GM18508 (cell line): Measurements from ENCODE around the gene ARHGAP15.

ENCODE experiments used
- ATAC-seq: cut with Tn5 transposase; IDR thresholded peaks from one replicate; pipeline ENCODE4 v1.9.1; 2021; ENCODE audit warnings: moderate number of reproducible peaks; ENCODE audit not compliant: insufficient read depth, unreplicated experiment

The ARHGAP15 gene

DNA sequence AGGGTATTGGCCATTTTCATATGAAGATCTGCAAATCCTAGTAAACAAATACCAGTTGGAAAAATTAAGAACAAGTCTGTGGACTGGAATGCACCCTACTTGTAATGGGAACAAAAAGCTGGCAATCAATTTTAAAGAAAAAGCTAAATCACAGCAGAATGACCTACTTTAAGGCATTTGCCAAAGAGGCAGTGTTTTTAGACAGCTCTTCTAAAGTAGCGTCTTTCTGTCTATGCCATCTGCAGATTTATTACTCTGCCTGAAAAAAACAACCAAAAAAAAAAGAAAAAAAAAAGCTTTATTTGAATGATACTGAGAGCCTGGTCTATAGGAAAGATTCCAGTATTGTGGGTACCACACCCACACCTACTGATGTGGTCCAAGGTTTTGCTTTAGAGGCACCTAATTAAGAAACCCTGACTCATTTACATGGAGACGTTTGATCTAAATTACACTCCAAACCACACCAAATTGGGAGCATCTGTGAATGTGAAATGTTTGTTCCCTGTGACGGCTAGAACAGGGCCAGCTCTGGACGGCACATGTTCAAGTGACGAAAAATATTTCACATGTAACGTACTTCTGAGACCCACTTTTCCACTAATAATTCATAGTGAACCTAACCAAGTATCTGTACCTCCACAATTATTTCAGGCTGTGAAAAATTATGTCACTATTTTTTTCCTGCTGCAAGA, 597.1 kb downstream of the ARHGAP15 start:
- ATAC-seq = no peak

DNA sequence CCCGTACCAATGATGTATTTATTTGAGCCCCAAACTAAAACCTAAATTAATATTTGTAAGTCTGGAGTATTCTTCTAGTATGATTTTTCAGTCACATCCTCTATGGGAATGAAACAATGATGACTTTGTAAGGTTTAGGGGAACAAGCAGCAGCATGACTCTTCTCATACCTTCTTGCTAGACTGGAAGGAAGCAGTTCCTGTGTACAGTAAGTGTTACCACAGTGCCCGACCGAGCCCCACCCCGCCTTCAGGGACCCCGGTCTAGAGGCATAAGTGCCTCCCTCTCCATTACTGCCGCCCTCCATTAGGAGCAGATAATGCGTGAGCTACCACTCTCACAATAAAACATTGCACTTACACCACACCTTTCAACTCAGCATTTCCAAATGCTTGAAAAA, 599.3 kb downstream of the ARHGAP15 start:
- no peak for ATAC-seq

DNA sequence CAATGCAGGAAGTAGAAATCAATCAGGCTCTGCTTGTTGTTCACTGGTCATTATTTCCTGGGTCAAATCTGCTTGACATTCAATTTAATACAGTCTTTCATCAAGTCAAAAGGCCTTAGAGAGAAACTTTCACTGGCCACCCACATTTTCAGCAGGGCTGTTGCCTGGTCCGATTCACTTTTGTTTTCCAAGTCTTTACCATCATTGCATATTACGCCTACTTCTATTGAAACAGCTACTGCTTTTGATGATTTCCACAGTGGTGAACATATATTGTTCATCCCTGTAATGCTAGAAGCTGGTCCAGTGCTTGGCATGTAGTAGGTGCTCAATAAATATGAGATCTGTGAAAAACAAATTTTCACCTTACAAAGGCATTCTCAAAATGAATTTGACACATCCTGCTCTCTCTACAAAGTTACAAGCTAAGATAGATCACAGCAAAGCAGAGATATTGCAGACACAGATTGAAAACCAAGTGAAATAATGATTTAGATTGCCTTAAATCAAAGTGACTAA, 600.1 kb downstream of the ARHGAP15 start:
- no peak for ATAC-seq

DNA sequence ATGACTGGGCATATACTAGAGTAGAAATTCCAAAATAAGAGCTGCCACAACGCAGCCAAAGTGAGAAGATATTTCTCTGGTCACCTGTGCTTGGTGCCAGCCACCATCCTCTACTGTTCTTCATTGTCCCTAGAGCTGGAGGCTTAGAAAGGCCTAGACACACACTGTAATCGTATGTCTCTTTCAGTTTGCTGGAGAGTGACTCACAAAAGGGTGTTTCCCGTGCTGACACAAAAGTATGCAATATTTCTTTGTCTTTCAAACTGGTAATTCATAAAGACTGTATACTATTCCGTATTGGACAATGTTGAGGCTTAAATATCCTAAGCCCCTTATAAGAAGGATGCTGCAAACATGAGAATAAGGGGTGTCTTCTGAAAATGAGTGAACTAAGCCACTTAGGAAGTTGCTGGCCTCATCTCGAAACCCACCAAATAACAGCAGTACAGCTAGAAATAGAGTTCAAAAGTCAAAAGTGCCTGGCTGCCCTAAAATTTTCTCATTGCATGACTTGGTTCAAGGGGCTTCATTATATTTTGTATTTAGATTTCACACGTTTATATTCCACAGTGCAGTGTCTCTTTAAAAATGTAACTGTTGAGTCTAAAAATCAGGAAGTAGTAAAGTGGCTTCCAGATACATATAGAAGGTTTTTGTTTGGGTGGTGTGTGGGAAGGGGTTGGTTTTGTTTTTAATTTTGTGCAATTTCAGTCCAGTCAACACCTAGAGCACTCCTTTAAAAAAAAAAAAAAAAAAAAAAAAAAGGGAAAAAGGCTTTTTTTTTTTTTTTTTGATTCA, 601.1 kb downstream of the ARHGAP15 start:
- ATAC-seq = peak; percentile 70

DNA sequence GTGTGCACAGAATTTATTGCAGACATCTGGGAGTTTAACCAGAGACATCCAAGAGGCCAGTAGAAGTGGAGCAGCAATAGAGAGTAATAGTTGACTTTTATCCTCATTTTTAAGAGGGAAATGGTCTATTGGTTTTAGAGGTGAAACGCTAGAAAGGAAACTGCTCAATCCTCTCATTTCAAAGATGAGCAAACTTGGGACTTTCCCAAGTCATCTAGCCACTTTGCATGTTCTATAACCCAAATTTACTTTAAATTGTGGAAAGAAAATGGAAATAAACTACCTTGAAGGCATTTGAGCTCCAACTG, 601.7 kb downstream of the ARHGAP15 start:
- peak; percentile 39 for ATAC-seq

DNA sequence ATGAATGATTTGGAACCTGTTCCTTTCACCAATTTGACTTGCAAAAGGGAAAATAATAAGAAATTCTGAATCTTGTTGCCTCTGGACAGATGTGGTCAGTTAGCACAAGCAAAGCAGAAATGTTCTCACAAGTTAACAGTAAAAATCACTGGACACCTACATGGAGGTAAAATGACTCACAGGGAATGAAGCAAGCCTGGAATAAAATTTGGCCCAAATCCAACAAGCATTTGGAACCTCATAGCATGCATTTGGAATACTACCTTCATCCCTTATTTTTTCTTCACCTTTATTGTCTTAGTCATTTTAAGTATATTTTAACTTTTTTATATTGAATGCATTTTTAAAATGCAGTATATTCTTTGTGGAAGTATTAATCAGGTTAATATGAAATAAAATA, 602.9 kb downstream of the ARHGAP15 start:
- no peak for ATAC-seq

DNA sequence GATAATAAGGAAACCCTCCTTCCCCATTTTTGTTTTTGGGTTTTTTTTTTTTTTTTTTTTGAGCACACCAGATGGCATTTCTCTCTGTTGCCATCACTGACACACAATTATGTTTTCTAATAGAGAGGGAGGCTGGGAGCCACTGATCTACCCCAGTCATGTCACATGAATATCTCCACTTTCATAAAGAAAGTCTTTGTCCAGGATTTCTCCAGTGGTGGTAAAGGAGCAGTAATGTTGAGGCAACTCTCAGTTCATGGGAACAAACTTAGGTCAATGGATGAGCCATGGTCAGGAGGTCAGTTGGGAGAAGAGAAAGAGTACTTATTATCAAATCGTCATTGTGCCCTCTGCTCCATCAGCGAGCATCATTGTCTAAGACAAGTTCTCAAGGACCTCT, 603.7 kb downstream of the ARHGAP15 start:
- no peak for ATAC-seq

DNA sequence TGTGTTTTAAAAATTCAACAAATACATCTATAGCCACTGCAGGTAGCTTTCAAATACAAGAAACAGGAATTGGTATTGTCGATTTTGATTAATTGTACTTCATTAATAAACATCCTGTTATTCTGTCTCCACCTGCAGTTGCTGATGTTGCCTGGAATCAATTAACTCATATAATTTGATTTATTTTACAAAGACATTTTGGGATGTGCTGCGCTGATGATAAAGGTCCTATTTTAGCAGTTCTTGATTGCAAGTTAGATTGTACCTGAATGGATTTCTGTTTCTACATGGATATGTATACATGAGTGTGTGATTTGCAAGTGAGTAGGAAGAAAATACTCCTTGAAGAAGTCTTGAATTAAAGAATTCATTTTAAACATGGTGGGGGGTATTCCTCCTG, 605.3 kb downstream of the ARHGAP15 start:
- ATAC-seq = no peak

DNA sequence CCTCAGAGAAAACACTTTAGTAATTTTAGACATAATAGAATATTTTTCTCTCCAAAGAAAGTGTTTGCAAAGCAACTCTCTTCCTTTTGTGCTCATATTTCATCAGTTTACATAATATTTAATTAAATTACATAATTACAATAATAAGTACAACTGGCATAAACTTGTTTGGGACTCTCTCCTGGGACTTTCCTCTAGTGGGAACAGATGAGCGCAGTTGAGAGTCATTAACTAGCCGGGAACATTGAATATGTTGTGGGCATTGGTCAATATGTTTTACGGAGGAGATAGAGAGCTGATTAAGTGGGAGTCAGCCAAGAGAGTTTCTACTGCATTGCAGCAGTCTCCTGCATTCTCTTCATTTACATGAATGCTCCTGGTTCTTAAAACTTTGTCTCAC, 607.7 kb downstream of the ARHGAP15 start:
- no peak for ATAC-seq

DNA sequence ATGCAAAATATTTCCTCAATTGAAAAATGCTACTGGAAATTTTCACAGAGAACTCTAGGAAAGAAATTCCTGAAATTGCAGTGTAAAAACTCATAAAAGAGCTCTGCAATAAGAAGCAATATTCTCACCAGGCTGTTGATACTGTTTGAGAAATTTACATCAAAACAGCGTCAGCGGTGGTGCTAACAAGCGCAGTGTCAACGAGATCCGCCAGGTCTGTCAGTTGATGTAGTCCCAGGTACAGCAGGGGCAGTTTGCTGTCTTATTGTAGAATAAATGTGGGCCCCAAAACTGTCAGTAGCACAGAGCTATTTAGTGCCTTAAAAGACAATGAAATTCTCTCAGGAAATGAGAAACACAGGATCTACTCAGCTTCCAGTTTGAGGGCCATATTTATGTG, 611.2 kb downstream of the ARHGAP15 start:
- ATAC-seq = no peak

DNA sequence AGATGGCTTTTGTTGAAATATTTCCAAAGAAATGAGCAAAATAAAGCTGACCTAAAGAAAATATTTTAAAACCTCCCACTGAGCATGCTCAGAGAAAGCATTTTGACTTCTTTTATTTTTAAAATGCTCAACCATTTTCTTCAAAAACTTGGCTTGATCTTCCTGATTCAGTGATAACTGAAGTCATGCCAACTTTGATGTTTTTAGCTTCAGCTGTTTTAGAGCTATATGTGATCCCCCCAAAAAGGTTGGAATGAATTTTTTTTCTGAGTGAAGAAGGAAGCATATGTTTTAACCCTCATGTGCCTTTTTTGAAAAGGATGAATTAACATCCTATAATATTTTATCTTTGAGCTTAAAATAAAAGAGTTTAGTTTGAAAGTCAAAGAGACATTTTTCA, 612.0 kb downstream of the ARHGAP15 start:
- ATAC-seq = no peak

DNA sequence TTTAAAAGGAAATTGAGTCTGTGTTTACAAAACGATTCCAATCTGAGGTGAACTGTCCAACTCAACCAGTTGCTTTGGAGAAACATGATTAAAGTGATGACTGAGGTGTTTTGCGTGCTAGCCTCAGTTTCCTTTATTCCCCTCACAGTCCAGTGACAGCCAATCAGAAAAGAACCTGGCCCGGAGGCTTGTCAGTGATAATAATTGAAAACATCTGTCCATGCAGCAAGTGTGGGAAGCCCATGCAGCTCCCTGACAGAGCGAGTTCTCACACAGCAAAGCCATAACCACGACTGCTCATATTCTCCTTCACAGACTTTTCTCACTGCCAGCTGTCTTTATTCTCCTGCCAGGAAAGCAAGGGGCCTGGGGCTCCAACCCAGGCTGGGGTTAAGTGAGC, 613.4 kb downstream of the ARHGAP15 start:
- no peak for ATAC-seq

DNA sequence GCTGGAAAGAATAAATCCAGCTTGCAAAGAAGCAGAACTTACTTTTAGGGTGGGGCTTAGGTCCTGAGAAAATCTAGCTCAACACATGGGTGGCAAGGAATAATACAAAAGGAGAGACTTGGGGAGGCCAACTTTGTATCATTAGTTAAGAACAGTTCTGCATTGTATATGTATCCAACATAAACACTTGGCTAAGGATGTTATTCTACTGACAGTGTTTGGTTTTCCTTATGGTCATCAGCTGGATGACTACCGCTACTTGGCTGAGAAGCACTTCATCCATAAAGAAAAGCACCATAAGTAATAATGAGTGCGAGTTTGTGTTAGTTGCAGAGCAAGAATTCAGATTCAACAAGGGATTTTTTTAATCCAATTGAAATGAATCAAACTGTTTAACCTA, 614.9 kb downstream of the ARHGAP15 start:
- no peak for ATAC-seq

DNA sequence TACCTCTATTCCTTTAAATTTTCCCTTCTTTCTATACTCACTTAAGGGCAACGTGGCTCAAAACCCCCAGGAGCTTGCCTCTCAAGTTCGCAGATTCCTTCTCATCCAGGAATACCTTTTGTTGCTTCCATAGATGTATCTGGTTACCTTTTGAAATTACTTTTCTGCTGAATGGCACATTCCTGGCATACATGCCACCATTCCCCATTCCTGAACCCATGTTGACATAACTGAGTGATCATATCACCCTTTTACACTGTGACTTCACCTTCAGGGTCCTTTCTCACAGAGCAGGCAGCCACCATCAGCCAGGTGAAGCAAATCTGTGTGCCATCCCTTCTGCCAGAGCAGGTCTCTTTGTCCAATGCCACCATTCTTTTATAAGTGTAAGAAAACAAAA, 615.8 kb downstream of the ARHGAP15 start:
- no peak for ATAC-seq

DNA sequence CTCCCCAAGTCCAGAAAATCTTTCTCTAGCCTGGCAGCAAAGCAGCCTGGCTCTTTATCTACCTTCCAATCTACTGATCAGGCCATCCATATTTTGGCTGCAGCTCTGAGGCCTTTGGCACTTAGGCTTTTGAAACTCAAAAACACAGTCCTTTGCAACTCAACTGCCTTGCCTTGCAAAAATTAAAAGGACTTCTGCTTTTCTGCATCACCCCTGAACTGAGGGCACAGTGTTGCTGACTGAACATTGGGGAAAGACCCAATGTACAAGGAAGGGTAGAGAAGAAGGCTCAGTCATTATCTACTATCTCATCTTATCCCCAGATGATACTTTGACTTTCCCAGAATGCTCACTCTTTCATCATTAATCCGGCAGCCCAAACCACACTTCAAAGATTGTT, 625.5 kb downstream of the ARHGAP15 start:
- no peak for ATAC-seq

DNA sequence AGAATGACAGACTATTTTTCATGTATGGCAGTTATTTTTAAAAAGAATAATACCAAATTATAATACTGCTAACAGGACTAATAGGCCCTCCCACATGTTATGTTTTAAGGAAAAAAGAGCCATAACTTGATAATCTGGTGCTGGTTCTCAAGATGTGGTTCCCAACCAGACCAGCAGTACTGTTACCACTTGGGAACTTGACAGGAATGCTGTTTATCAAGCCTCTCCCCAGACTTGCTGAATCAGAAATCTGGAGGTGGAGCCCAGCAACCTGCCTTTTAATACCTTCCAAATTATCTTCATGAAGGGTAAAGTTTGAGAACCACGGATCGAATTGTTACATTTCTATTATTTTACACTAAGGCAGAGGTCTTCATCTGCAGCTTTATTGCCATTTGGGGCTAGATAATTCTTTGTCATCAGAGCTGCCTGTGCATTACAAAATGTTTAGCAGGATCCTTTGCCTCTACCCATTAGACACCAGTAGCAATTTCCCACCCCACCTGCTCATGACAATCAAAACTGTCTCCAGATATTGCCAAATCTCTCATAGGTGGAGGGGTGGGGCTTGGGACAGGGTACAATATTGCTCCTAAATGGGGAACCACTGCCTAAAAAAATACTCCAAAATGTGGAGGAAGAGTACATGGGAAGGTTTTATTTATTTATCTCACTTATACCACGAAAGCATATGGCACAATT, 629.6 kb downstream of the ARHGAP15 start:
- no peak for ATAC-seq

DNA sequence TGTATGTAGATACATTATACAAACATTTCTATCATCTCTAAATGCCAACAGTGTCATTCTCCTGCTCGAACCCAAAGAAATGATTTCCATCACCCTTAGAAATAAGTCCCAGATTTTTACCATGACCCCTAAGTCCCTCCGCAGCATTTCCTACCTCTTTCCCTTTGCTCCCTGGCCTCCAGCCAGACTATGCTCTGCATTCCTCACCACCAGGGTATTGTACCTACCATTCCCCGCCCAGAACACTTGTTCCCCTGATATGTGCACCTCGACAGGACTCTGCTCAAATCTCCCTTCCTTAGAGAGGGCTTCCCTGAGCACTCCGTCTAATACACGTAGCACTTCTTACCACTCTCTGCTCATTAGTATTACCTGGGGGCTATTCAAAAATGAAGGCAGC, 630.2 kb downstream of the ARHGAP15 start:
- ATAC-seq = no peak

DNA sequence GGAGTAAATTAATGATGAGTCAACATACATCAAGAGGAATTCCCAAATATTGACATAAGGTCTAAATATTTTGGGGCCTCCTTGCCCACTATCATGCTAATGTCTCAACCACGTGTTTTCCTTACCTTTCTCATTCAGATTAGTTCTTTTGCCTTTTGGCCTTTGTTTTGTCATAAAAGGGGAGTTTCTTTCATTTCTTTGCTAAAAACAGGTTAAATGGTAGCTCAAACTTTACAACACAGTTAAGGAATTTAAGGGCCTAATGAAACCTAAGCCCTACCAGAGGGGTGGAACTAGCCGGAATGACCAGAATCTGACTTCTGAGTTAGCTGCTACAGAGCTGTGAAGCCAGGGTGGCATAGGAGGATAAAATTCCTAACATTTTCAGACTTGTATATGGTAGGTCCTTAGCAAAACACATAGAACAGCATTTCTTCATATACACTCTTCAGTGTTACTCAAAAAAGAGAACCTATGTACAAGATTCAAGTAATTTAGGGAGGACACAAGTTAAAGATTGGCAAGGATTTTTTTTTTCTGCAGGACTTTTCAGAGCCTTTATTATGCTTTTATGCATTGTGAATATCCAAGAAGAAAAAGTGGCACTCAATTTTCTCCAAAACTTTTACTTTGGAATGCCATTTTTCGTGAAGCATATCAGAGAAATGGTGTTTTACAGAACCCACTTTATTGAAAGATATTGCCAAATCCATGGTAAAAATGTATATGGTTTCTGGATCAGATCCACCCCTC, 633.1 kb downstream of the ARHGAP15 start:
- no peak for ATAC-seq

DNA sequence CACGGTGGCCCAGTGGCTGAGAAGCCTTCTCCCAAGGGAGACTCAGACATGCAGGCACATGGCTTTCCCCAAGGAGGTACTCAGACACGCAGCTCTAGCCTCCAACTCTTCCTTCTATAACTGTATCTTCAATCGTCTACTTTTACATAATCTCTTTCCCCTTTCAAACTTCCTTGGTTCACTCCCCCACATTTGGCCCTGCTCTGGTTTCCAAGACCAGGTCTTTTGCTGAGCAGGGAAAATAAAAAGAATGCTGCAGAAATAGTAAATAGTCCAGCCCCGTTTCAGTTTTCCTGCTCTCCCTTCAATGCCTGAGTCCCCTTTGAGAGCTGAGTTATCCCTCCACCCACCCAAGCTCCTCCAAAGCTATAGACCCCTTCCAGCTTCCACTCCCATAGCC, 635.0 kb downstream of the ARHGAP15 start:
- ATAC-seq = no peak

DNA sequence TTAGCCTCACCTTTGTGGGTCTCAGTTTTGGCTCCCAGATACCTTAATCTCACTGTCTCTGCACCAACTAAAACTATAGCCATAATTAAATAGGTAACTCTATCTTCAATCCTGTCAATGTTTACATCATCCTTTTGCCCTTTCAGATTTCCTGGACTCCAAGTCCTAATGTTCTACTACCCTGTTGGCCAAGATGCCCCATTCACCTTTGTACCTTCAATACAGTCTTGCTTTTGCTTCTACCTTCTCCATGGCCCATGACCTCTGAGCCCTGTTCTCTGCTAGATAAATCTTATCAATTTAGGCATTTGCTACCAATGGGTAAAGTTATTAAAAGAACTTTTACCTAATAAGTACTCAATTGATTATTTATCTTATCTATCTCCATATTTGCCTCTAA, 635.5 kb downstream of the ARHGAP15 start:
- no peak for ATAC-seq

DNA sequence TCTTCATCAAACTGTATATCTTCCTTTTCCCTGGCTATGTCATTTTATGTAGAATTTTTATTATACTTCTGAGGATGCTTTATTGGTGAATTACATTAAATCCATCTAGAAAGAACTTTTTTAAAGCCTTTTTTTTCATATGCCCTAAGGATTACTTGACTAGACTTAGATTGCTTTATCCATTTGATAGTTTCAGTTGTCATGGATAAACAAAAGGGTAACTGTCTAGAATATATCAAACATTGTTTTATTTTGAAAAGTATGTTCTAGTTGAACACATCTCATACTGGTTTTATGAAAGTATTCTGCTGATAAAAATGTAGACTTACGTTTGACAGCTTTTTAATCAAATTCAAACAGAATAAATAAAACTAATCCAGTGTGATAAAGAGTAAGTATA, 639.8 kb downstream of the ARHGAP15 start:
- ATAC-seq = no peak
